A549 (cell line): ENCODE results near the gene RASGRF1. TPM values are rescaled to one million over a fixed set of nuclear protein-coding genes. Genes with fewer than 3 reads are reported as not detected.

ENCODE experiments used
- ATAC-seq, 2 experiments: fragments of 200-7000 bp in 1 of 2; fragments of >200 bp in 1 of 2; cut with Nextera tagmentation in 1 of 2; cut with Tn5 transposase in 1 of 2; 3 replicates each; pipeline versions ENCODE4 v1.8.0 to v1.9.1; 2018 to 2020; ENCODE audit warnings: mild to moderate bottlenecking in 1 of 2, moderate library complexity in 1 of 2
- CTCF ChIA-PET: fragments of 300-600 bp; sonication (Branson Sonifier 250); formaldehyde crosslinking; extraction: SDS; loops from one replicate; lab custom pipeline; 2021; ENCODE audit warnings: antibody characterized with exemption, inconsistent platforms; lab: Yijun Ruan, JAX
- POLR2A ChIA-PET: fragments of 350-600 bp; formaldehyde crosslinking; extraction: SDS; loops from one replicate; lab custom pipeline; 2021; ENCODE audit warnings: antibody characterized with exemption, inconsistent platforms; lab: Yijun Ruan, JAX
- DNase-seq, 2 experiments: peaks; one replicate each; pipeline versions ENCODE4 v3.0.0 to v3.0.0-alpha.2; 2011 to 2016; ENCODE audit warnings: low read depth in 1 of 2, low spot score in 1 of 2
- FAIRE-seq: peaks from 2 replicates; lab custom pipeline; 2011; peaks lifted over from hg19 to GRCh38; lab: Jason Lieb, UNC
- H3K27ac ChIP-seq, 2 experiments: fragments of >200 bp; sonication (Bioruptor Twin); formaldehyde crosslinking; 3 replicates each; pipeline ENCODE4 v1.5.1; 2016 to 2017
- H3K4me1 ChIP-seq: fragments of >200 bp; sonication (Bioruptor Twin); formaldehyde crosslinking; 3 replicates; pipeline ENCODE4 v1.6.1; 2016
- H3K4me2 ChIP-seq: fragments of >200 bp; sonication (Bioruptor Twin); formaldehyde crosslinking; 3 replicates; pipeline ENCODE4 v1.6.1; 2016
- H3K4me3 ChIP-seq: fragments of >200 bp; sonication (Bioruptor Twin); formaldehyde crosslinking; 3 replicates; pipeline ENCODE4 v1.5.1; 2016
- H3K9me3 ChIP-seq: fragments of >200 bp; sonication (Bioruptor Twin); formaldehyde crosslinking; 3 replicates; pipeline ENCODE4 v1.6.1; 2016
- CBX2 ChIP-seq: fragments of 200-600 bp; sonication (generic); IDR thresholded peaks from 2 replicates; pipeline ENCODE4 v1.6.1; 2016; ENCODE audit warnings: low read depth, mild to moderate bottlenecking, borderline replicate concordance
- EHF ChIP-seq: fragments of 250-450 bp; sonication (Bioruptor Pico); IDR thresholded peaks from 2 replicates; pipeline ENCODE4 v1.5.0; 2020; ENCODE audit warnings: mild to moderate bottlenecking
- EP300 ChIP-seq, 2 experiments: fragments of >200 bp; sonication (Bioruptor Twin); formaldehyde crosslinking; IDR thresholded peaks; 2 replicates in 1 of 2; 3 replicates in 1 of 2; pipeline ENCODE4 v1.6.1; 2016 to 2017
- ESRRA ChIP-seq: fragments of 150-350 bp; IDR thresholded peaks from 2 replicates; pipeline ENCODE4 v1.6.1; 2014; ENCODE audit warnings: mild to moderate bottlenecking, low read length, borderline replicate concordance
- FOXS1 ChIP-seq: fragments of 250-450 bp; sonication (Bioruptor Pico); IDR thresholded peaks from 2 replicates; pipeline ENCODE4 v1.5.0; 2020; ENCODE audit warnings: mild to moderate bottlenecking, moderate library complexity
- GATA3 ChIP-seq: IDR thresholded peaks from 2 replicates; pipeline ENCODE4 v1.6.1; 2012; ENCODE audit warnings: borderline replicate concordance
- HOXA7 ChIP-seq: fragments of 250-450 bp; sonication (Bioruptor Pico); IDR thresholded peaks from 2 replicates; pipeline ENCODE4 v1.5.0; 2020; ENCODE audit warnings: mild to moderate bottlenecking, moderate library complexity
- JUNB ChIP-seq: fragments of >200 bp; sonication (Bioruptor Twin); formaldehyde crosslinking; IDR thresholded peaks from 2 replicates; pipeline ENCODE4 v1.6.1; 2016
- MAFK ChIP-seq: fragments of 450-650 bp; IDR thresholded peaks from 2 replicates; pipeline ENCODE4 v1.6.1; 2014; ENCODE audit not compliant: partially characterized antibody
- NPAS2 ChIP-seq: fragments of 250-450 bp; sonication (Bioruptor Pico); IDR thresholded peaks from 2 replicates; pipeline ENCODE4 v1.8.0; 2022; ENCODE audit warnings: mild to moderate bottlenecking, moderate library complexity, borderline replicate concordance
- NR3C1 ChIP-seq: fragments of >200 bp; sonication (Bioruptor Twin); formaldehyde crosslinking; IDR thresholded peaks from 3 replicates; pipeline ENCODE4 v1.6.1; 2017
- RNF2 ChIP-seq: fragments of 200-600 bp; sonication (generic); IDR thresholded peaks from 2 replicates; pipeline ENCODE4 v1.6.1; 2016; ENCODE audit warnings: low read depth, mild to moderate bottlenecking, antibody characterized with exemption, moderate library complexity, borderline replicate concordance
- ZNF302 ChIP-seq: fragments of 250-450 bp; sonication (Bioruptor Pico); IDR thresholded peaks from 2 replicates; pipeline ENCODE4 v1.9.0; 2021; ENCODE audit warnings: inconsistent platforms, mild to moderate bottlenecking, moderate library complexity
- WGBS: methylation state at CpG from one replicate; pipeline ENCODE4 v1.1.6; 2017; ENCODE audit errors: missing lambda C conversion rate; 5-methylcytosine and 5-hydroxymethylcytosine counted together
- polyA plus RNA-seq, 4 experiments: library from polyadenylated mRNA; depleted of rRNA in 3 of 4; stranded (reverse); fragments of >200 nt; fragmentation: RNase III in 1 of 4; extraction: RNeasy Plus Mini Kit Qiagen cat#74134 plus additional on column Dnase treatment in 1 of 4; gene quantifications; 2 replicates in 3 of 4; 3 replicates in 1 of 4; pipeline ENCODE4 v1.2.3, GENCODE V29; 2011 to 2017
- TF ChIP-seq, protein P1 (sequence below): fragments of >200 bp; sonication (Bioruptor Twin); formaldehyde crosslinking; IDR thresholded peaks from 2 replicates; pipeline ENCODE4 v1.6.1; 2016
- TF ChIP-seq, protein P2 (sequence below): IDR thresholded peaks from 2 replicates; pipeline ENCODE4 v1.6.1; 2012
- TF ChIP-seq, protein P3 (sequence below): fragments of 150-350 bp; IDR thresholded peaks from 2 replicates; pipeline ENCODE4 v1.6.1; 2014; ENCODE audit warnings: low read depth, mild to moderate bottlenecking, low read length
- TF ChIP-seq, protein P4 (sequence below): fragments of >200 bp; sonication (Bioruptor Twin); formaldehyde crosslinking; IDR thresholded peaks from 3 replicates; pipeline ENCODE4 v1.5.1; 2016
- TF ChIP-seq, protein P5 (sequence below): IDR thresholded peaks from 2 replicates; pipeline ENCODE4 v1.6.1; 2012

RASGRF1 gene
- polyA plus RNA-seq, 2 of the 4 experiments (the other 2 are of a cell fraction), result 0.13 to 0.21 TPM

DNA sequence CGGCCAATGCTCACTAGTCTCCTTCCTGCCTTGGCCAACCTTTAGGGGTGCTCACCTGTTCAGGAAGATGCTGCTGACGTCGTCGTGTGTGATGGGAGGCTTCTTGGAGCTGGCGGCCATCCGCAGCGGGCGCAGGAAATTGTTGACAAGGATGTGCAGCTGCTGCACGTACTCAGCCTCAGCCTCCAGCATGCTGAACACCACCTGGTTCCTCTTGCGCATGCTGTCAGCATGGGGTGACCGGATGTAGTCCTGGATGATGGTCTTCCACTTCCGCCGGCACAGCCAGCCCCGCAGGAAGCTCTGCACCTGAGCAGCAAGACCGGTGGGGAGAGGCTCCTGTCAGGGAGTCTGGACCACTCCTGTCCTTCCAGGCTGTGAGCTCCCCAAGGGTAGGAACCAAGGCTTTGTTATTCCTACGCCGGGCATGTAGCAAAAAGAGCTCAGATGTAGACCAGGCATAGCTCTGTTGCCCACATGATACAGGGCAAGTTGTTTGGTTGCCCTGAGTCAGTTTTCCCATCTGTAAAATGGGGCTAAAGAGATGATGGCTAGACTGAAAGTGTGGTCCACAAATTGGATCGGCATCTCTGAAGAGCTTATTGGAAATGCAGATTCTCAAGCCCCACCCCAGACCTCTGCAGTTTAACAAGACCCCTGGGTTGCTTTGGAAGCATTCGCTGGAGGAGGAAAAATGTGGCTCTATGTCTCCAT, 43.7 kb downstream of the RASGRF1 start:
- no peak overlapping the region for H3K4me2 ChIP-seq

DNA sequence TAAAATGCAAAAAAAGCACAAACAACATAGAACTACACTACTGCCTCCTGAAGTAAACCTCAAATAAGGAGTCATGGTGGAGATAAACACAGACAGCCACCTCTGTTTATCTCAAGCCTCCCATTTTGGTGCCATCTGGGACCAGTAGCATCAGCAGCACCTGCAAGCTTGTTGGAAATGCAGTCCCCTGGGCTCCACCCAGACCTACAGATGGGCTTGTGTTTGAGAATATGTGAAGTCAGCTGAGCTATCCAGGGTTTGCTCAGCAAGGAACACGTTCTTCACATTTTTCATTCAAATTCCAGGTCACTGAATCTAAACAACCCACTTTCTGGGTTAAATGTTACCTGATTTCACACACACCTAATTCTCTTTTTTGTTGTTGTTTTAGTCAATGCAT, 45.5 kb downstream of the RASGRF1 start:
- no peak overlapping the region for H3K27ac ChIP-seq
- FAIRE-seq, result no peak
- ChIA-PET CTCF (interaction anchor here (1.4 to 1.7 kb wide), 3 partner anchors 17 to 143 kb away, joined by 3 to 6 read pairs (median 4); no protein-coding TSS in a partner anchor), POLR2A (no interaction called here)
- no peak for ATAC-seq
- H3K4me2 ChIP-seq, result no peak overlapping the region
- TF ChIP-seq ESRRA, result no peak
- TF ChIP-seq NR3C1, result no peak
- TF ChIP-seq GATA3, result no peak
- TF ChIP-seq, protein P1, sequence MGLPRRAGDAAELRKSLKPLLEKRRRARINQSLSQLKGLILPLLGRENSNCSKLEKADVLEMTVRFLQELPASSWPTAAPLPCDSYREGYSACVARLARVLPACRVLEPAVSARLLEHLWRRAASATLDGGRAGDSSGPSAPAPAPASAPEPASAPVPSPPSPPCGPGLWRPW, result no peak
- TF ChIP-seq, protein P2, sequence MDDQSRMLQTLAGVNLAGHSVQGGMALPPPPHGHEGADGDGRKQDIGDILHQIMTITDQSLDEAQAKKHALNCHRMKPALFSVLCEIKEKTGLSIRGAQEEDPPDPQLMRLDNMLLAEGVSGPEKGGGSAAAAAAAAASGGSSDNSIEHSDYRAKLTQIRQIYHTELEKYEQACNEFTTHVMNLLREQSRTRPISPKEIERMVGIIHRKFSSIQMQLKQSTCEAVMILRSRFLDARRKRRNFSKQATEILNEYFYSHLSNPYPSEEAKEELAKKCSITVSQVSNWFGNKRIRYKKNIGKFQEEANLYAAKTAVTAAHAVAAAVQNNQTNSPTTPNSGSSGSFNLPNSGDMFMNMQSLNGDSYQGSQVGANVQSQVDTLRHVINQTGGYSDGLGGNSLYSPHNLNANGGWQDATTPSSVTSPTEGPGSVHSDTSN, result no peak
- TF ChIP-seq, protein P3, sequence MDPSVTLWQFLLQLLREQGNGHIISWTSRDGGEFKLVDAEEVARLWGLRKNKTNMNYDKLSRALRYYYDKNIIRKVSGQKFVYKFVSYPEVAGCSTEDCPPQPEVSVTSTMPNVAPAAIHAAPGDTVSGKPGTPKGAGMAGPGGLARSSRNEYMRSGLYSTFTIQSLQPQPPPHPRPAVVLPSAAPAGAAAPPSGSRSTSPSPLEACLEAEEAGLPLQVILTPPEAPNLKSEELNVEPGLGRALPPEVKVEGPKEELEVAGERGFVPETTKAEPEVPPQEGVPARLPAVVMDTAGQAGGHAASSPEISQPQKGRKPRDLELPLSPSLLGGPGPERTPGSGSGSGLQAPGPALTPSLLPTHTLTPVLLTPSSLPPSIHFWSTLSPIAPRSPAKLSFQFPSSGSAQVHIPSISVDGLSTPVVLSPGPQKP, result no peak
- no peak for TF ChIP-seq CBX2
- TF ChIP-seq NPAS2 (CRISPR knock-in tag), result no peak
- TF ChIP-seq, protein P4, sequence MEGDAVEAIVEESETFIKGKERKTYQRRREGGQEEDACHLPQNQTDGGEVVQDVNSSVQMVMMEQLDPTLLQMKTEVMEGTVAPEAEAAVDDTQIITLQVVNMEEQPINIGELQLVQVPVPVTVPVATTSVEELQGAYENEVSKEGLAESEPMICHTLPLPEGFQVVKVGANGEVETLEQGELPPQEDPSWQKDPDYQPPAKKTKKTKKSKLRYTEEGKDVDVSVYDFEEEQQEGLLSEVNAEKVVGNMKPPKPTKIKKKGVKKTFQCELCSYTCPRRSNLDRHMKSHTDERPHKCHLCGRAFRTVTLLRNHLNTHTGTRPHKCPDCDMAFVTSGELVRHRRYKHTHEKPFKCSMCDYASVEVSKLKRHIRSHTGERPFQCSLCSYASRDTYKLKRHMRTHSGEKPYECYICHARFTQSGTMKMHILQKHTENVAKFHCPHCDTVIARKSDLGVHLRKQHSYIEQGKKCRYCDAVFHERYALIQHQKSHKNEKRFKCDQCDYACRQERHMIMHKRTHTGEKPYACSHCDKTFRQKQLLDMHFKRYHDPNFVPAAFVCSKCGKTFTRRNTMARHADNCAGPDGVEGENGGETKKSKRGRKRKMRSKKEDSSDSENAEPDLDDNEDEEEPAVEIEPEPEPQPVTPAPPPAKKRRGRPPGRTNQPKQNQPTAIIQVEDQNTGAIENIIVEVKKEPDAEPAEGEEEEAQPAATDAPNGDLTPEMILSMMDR, result no peak
- TF ChIP-seq, protein P5, sequence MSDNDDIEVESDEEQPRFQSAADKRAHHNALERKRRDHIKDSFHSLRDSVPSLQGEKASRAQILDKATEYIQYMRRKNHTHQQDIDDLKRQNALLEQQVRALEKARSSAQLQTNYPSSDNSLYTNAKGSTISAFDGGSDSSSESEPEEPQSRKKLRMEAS, result no peak
- TF ChIP-seq JUNB, result no peak
- TF ChIP-seq EHF (CRISPR knock-in tag), result no peak
- no peak for TF ChIP-seq EP300 (IDR thresholded peaks at IDR 0.05)
- TF ChIP-seq RNF2, result no peak
- no peak for TF ChIP-seq MAFK
- no peak overlapping the region for H3K4me3 ChIP-seq
- WGBS, result 0% methylated on average over 1 of the region's 1 CpG
- H3K4me1 ChIP-seq, result no peaks in the 10 kb centered on the region
- DNase-seq, result no peak
- peaks cover 16% of the 10 kb centered on the region for H3K9me3 ChIP-seq

More for the DNA sequence above, 43.7 kb downstream of the RASGRF1 start:
- WGBS, result 49% methylated on average over 19 of the region's 19 CpGs
- no peak for DNase-seq
- Histone ChIP-seq H3K4me1 (no peaks in the 10 kb centered on the region), H3K27ac (no peak overlapping the region), H3K9me3 (peaks cover 16% of the 10 kb centered on the region), H3K4me3 (no peak overlapping the region)
- ATAC-seq, result no peak
- ChIA-PET POLR2A (no interaction called here), CTCF (interaction anchor here (1.5 to 4.0 kb wide), 5 partner anchors 10 to 161 kb away, joined by 3 to 22 read pairs (median 8); no protein-coding TSS in a partner anchor)
- TF ChIP-seq FOXS1 (CRISPR knock-in tag), result no peak
- TF ChIP-seq, protein P2, result no peak
- no peak for TF ChIP-seq CBX2
- TF ChIP-seq NPAS2 (CRISPR knock-in tag), result no peak
- TF ChIP-seq HOXA7 (CRISPR knock-in tag), result no peak
- no peak for TF ChIP-seq RNF2
- TF ChIP-seq GATA3, result no peak
- TF ChIP-seq ZNF302, result no peak
- FAIRE-seq, result no peak
